HepG2 (cell line): ENCODE data around the gene ITPR1. TPM values are rescaled to one million over a fixed set of nuclear protein-coding genes. Genes with fewer than 3 reads are reported as not detected.

Experiments
- ATAC-seq: fragments of 200-7000 bp; cut with Tn5 transposase; 3 replicates; pipeline ENCODE4 v1.9.1; 2020; ENCODE audit warnings: mild to moderate bottlenecking, moderate library complexity
- BruUV-seq: library from RNA; stranded (reverse); fragments of 400-500 nt; replicated peaks from 2 replicates; lab custom pipeline; 2021; lab: Mats Ljungman, UMichigan
- CTCF ChIA-PET: fragments of 300-600 bp; formaldehyde crosslinking; extraction: SDS; loops from one replicate; lab custom pipeline; 2021; ENCODE audit warnings: low total read pairs, inconsistent platforms, low intra/inter-chr PET ratio; lab: Yijun Ruan, JAX
- POLR2A ChIA-PET: fragments of 350-600 bp; sonication (Branson Sonifier 250); formaldehyde crosslinking; loops from one replicate; lab custom pipeline; 2020; ENCODE audit warnings: antibody characterized with exemption, inconsistent platforms; lab: Yijun Ruan, JAX
- DNase-seq: peaks from one replicate; pipeline ENCODE4 v3.0.0-alpha.2; 2015; ENCODE audit warnings: low spot score
- FAIRE-seq: peaks from 3 replicates; lab custom pipeline; 2011; peaks lifted over from hg19 to GRCh38; lab: Jason Lieb, UNC
- H2AFZ ChIP-seq: one replicate; pipeline ENCODE4 v1.6.1; 2011; ENCODE audit warnings: low read length, inconsistent platforms
- H3K27ac ChIP-seq: fragments of 300-600 bp; 3 replicates; pipeline ENCODE4 v1.8.0; 2011; ENCODE audit warnings: mixed run types, mild to moderate bottlenecking, mixed read lengths, low read length, inconsistent platforms; ENCODE audit not compliant: insufficient read depth; ENCODE audit errors: extremely low read length
- H3K27me3 ChIP-seq, 2 experiments: fragments of 200-600 bp in 1 of 2; 2 replicates in 1 of 2; 3 replicates in 1 of 2; pipeline versions ENCODE4 v1.6.0 to v1.8.0; 2011; ENCODE audit warnings: low read length in 2 of 2, mild to moderate bottlenecking in 2 of 2, moderate library complexity in 2 of 2, inconsistent platforms in 1 of 2; ENCODE audit not compliant: insufficient read depth in 2 of 2, control insufficient read depth in 1 of 2
- H3K36me3 ChIP-seq, 2 experiments: fragments of 200-600 bp in 1 of 2; replicated peaks in 1 of 2; 2 replicates in 1 of 2; 3 replicates in 1 of 2; pipeline versions ENCODE4 v1.5.1 to v1.8.0; 2011; ENCODE audit warnings: low read length in 2 of 2, inconsistent platforms in 1 of 2; ENCODE audit not compliant: insufficient read depth in 2 of 2, control insufficient read depth in 1 of 2
- H3K4me1 ChIP-seq: 2 replicates; pipeline ENCODE4 v1.5.1; 2012; ENCODE audit warnings: low read length, inconsistent platforms; ENCODE audit not compliant: insufficient read depth
- H3K4me2 ChIP-seq: 2 replicates; pipeline ENCODE4 v1.6.0; 2011; ENCODE audit warnings: low read depth, low read length, inconsistent platforms
- H3K4me3 ChIP-seq, 3 experiments: fragments of 200-600 bp in 1 of 3; sonication (generic), shearing (Covaris generic) in 1 of 3; replicated peaks in 1 of 3; 2 replicates each; pipeline ENCODE4 v1.5.1; 2011 to 2016; ENCODE audit warnings: low read length in 3 of 3, inconsistent platforms in 2 of 3, low read depth in 2 of 3, mild to moderate bottlenecking in 2 of 3, control low read depth in 1 of 3, mixed read lengths in 1 of 3; ENCODE audit not compliant: insufficient read depth in 1 of 3
- H3K79me2 ChIP-seq: one replicate; pipeline ENCODE4 v1.6.1; 2011; ENCODE audit warnings: low read length, inconsistent platforms; ENCODE audit not compliant: insufficient read depth
- H3K9ac ChIP-seq: 2 replicates; pipeline ENCODE4 v1.6.0; 2011; ENCODE audit warnings: mild to moderate bottlenecking, low read depth, low read length, inconsistent platforms; ENCODE audit not compliant: insufficient read depth
- H3K9me3 ChIP-seq: 2 replicates; pipeline ENCODE4 v1.5.1; 2012; ENCODE audit warnings: mild to moderate bottlenecking, low read length
- H4K20me1 ChIP-seq: 2 replicates; pipeline ENCODE4 v1.6.0; 2011; ENCODE audit warnings: inconsistent platforms, mild to moderate bottlenecking, low read length, moderate library complexity; ENCODE audit not compliant: insufficient read depth
- HIC2 ChIP-seq: sonication (generic); formaldehyde crosslinking; IDR thresholded peaks from 2 replicates; pipeline ENCODE4 v1.9.0; 2022; ENCODE audit warnings: low read depth, missing genetic modification reagents
- MLLT10 ChIP-seq: sonication (generic); formaldehyde crosslinking; IDR thresholded peaks from 2 replicates; pipeline ENCODE4 v1.4.0; 2020; ENCODE audit warnings: missing genetic modification reagents
- POGZ ChIP-seq: sonication (generic); formaldehyde crosslinking; IDR thresholded peaks from 2 replicates; pipeline ENCODE4 v1.4.0; 2020; ENCODE audit warnings: mild to moderate bottlenecking, missing genetic modification reagents
- RBM22 ChIP-seq: fragments of 200-400 bp; formaldehyde crosslinking; optimal IDR thresholded peaks from 2 replicates; pipeline ENCODE3; 2017; ENCODE audit warnings: mild to moderate bottlenecking, low read length, moderate library complexity
- SNRNP70 ChIP-seq: fragments of 200-400 bp; formaldehyde crosslinking; IDR thresholded peaks from 2 replicates; pipeline ENCODE4 v1.6.1; 2017; ENCODE audit warnings: mild to moderate bottlenecking, low read depth, low read length, moderate library complexity
- YY1 ChIP-seq: IDR thresholded peaks from 2 replicates; pipeline ENCODE4 v1.6.1; 2011; ENCODE audit warnings: low read length, low read depth, moderate library complexity, mild to moderate bottlenecking; ENCODE audit not compliant: insufficient read depth, insufficient replicate concordance
- ZBTB49 ChIP-seq: sonication (generic); formaldehyde crosslinking; IDR thresholded peaks from 2 replicates; pipeline ENCODE4 v1.4.0; 2020; ENCODE audit warnings: missing genetic modification reagents, borderline replicate concordance
- ZNF552 ChIP-seq: sonication (generic); formaldehyde crosslinking; IDR thresholded peaks from 2 replicates; pipeline ENCODE4 v1.9.0; 2022; ENCODE audit warnings: missing genetic modification reagents, mild to moderate bottlenecking, borderline replicate concordance
- ZNF781 ChIP-seq: sonication (generic); formaldehyde crosslinking; IDR thresholded peaks from 2 replicates; pipeline ENCODE4 v1.5.1; 2020; ENCODE audit warnings: borderline replicate concordance, mild to moderate bottlenecking, missing genetic modification reagents; ENCODE audit errors: not compliant biosample characterization
- ZSCAN30 ChIP-seq: sonication (generic); formaldehyde crosslinking; IDR thresholded peaks from 2 replicates; pipeline ENCODE4 v1.5.0; 2020; ENCODE audit warnings: mild to moderate bottlenecking, missing genetic modification reagents
- WGBS: methylation state at CpG from one replicate; pipeline ENCODE4 v1.1.6; 2017; ENCODE audit warnings: low lambda C conversion rate; 5-methylcytosine and 5-hydroxymethylcytosine counted together
- in situ Hi-C: cut with HindIII; loops from 2 replicates; pipeline ENCODE4 v1.10.0; 2017; ENCODE audit warnings: low pct_unique_long_range_greater_than_20kb; ENCODE audit not compliant: extremely low pct_ligation_motif_present
- intact Hi-C: fragments of 100-400 bp; cut with micrococcal nuclease; formaldehyde crosslinking; loops from one replicate; pipeline ENCODE4 v1.10.0; 2022; ENCODE audit not compliant: unreplicated experiment
- polyA plus RNA-seq, 8 experiments: library from polyadenylated mRNA; depleted of rRNA in 3 of 8; stranded (reverse) in 7 of 8; unstranded in 1 of 8; fragments of >200 nt; fragmentation: Illumina TruSeq in 4 of 8; extraction: Trizol in 4 of 8; gene quantifications; 2 replicates each; pipeline versions ENCODE4 v1.2.1 to v1.2.3, GENCODE V29; 2011 to 2016; ENCODE audit warnings: low read depth in 4 of 8, missing spikeins in 1 of 8, mixed read lengths in 1 of 8; ENCODE audit not compliant: insufficient read depth in 1 of 8
- total RNA-seq, 5 experiments: library from RNA; depleted of rRNA; stranded (reverse); fragments of >200 nt; fragmentation: Illumina TruSeq; extraction: Trizol; gene quantifications; 2 replicates each; pipeline ENCODE4 v1.2.3, GENCODE V29; 2016; ENCODE audit warnings: low read depth in 1 of 5
- TF ChIP-seq, protein P1 (sequence below): sonication (generic); formaldehyde crosslinking; IDR thresholded peaks from 2 replicates; pipeline ENCODE4 v1.5.1; 2020; ENCODE audit warnings: missing genetic modification reagents, mild to moderate bottlenecking, borderline replicate concordance
- TF ChIP-seq, protein P2 (sequence below): sonication (generic); formaldehyde crosslinking; IDR thresholded peaks from 2 replicates; pipeline ENCODE4; 2020; ENCODE audit warnings: missing genetic modification reagents, mild to moderate bottlenecking, borderline replicate concordance

ITPR1 gene
- total and polyA plus RNA-seq, 2 of the 13 experiments (the other 11 are each of a cell fraction or from before 2014, with no cell fraction given) = 10.0 to 11.4 TPM

- TF ChIP-seq SNRNP70 = no peak
- no peak for TF ChIP-seq ZNF781 (CRISPR knock-in tag)
- TF ChIP-seq ZNF552 (CRISPR knock-in tag) = no peak
- TF ChIP-seq, protein P1, sequence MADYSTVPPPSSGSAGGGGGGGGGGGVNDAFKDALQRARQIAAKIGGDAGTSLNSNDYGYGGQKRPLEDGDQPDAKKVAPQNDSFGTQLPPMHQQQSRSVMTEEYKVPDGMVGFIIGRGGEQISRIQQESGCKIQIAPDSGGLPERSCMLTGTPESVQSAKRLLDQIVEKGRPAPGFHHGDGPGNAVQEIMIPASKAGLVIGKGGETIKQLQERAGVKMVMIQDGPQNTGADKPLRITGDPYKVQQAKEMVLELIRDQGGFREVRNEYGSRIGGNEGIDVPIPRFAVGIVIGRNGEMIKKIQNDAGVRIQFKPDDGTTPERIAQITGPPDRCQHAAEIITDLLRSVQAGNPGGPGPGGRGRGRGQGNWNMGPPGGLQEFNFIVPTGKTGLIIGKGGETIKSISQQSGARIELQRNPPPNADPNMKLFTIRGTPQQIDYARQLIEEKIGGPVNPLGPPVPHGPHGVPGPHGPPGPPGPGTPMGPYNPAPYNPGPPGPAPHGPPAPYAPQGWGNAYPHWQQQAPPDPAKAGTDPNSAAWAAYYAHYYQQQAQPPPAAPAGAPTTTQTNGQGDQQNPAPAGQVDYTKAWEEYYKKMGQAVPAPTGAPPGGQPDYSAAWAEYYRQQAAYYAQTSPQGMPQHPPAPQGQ = no peak
- no peak for TF ChIP-seq MLLT10 (CRISPR knock-in tag)
Observed at GRCh38 chr3:4766263-4766662, 273.1 kb downstream of the ITPR1 start (continued).

- 80% methylated on average over 6 of the region's 6 CpGs for WGBS
- H3K4me1 ChIP-seq = no peaks in the 10 kb centered on the region
- no peak for TF ChIP-seq HIC2 (CRISPR knock-in tag)
- no peak for TF ChIP-seq ZSCAN30
- TF ChIP-seq ZBTB49 = no peak
- TF ChIP-seq POGZ (CRISPR knock-in tag) = no peak
- no peak for TF ChIP-seq RBM22
- TF ChIP-seq, protein P2, sequence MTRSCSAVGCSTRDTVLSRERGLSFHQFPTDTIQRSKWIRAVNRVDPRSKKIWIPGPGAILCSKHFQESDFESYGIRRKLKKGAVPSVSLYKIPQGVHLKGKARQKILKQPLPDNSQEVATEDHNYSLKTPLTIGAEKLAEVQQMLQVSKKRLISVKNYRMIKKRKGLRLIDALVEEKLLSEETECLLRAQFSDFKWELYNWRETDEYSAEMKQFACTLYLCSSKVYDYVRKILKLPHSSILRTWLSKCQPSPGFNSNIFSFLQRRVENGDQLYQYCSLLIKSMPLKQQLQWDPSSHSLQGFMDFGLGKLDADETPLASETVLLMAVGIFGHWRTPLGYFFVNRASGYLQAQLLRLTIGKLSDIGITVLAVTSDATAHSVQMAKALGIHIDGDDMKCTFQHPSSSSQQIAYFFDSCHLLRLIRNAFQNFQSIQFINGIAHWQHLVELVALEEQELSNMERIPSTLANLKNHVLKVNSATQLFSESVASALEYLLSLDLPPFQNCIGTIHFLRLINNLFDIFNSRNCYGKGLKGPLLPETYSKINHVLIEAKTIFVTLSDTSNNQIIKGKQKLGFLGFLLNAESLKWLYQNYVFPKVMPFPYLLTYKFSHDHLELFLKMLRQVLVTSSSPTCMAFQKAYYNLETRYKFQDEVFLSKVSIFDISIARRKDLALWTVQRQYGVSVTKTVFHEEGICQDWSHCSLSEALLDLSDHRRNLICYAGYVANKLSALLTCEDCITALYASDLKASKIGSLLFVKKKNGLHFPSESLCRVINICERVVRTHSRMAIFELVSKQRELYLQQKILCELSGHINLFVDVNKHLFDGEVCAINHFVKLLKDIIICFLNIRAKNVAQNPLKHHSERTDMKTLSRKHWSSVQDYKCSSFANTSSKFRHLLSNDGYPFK (CRISPR knock-in tag) = no peak
- no peak for TF ChIP-seq YY1
Observed at GRCh38 chr3:4766716-4767499, 273.8 kb downstream of the ITPR1 start.

More at GRCh38 chr3:4766716-4767499, 273.8 kb downstream of the ITPR1 start:
- H3K36me3 ChIP-seq = 0 out of 5 replicates have a peak, but pooled peaks cover 0 to 2% of the 10 kb centered on the region in 2 experiments
- in situ Hi-C loops (no loop called here), intact Hi-C loops (no loop called here)
- no peak for DNase-seq
- POLR2A ChIA-PET = no interaction called here
- no peak overlapping the region for H3K4me2 ChIP-seq
- CTCF ChIA-PET = no interaction called here
- ATAC-seq = no peak
- H3K79me2 ChIP-seq = no peaks in the 10 kb centered on the region
- H3K4me3 ChIP-seq = no peak overlapping the region
- BruUV-seq = no TSS peak
- peaks cover 6% of the 10 kb centered on the region; the same call in 1 of the 2 replicates for H3K9me3 ChIP-seq
- H2AFZ ChIP-seq = no peak overlapping the region
- H3K9ac ChIP-seq = no peak overlapping the region
- FAIRE-seq = no peak
- H3K27ac ChIP-seq = no peak overlapping the region
- no peaks in the 10 kb centered on the region for H4K20me1 ChIP-seq
- no peaks in the 10 kb centered on the region for H3K27me3 ChIP-seq
